Pulmonary artery endothelial cell (primary cell): Measurements from ENCODE around the gene CXCL14. TPM values are rescaled to one million over a fixed set of nuclear protein-coding genes. Genes with fewer than 3 reads are reported as not detected.
"Not testable (repeated sequence)": the region's sequence is repeated elsewhere in the genome, so short reads cannot be mapped to it uniquely, and the experiment has no call there.

ENCODE experiments used
- DNase-seq: peaks from one replicate; pipeline ENCODE4 v3.0.0-alpha.2; 2011; ENCODE audit warnings: low read depth, low spot score
- total RNA-seq: library from RNA; depleted of rRNA; stranded (reverse); fragments of >200 nt; gene quantifications from 2 replicates; pipeline ENCODE4 v1.2.3, GENCODE V29; 2014

Gene CXCL14
- total RNA-seq, 1 donor from 2014 or later = not detected

- DNase-seq = no peak
These were observed 33.7 kb downstream of the CXCL14 start for GRCh38 chr5:135545099-135545498.

GRCh38 chr5:135543485-135544304 lies 35.1 kb downstream of the CXCL14 start:
- no peak for DNase-seq

GRCh38 chr5:135543001-135543484 lies 35.7 kb downstream of the CXCL14 start:
- no peak for DNase-seq

GRCh38 chr5:135541807-135542502 lies 36.8 kb downstream of the CXCL14 start:
- no peak for DNase-seq

- no peak for DNase-seq
These were observed 39.3 kb downstream of the CXCL14 start for GRCh38 chr5:135539430-135540005.

GRCh38 chr5:135538261-135538660 lies 40.5 kb downstream of the CXCL14 start:
- no peak for DNase-seq

- DNase-seq = no peak
These were observed 41.0 kb downstream of the CXCL14 start for GRCh38 chr5:135537745-135538144.

- DNase-seq = no peak
These were observed 41.5 kb downstream of the CXCL14 start for GRCh38 chr5:135537271-135537670.

- DNase-seq = no peak
These were observed 42.7 kb downstream of the CXCL14 start, which contains the start of gene NEUROG1 for GRCh38 chr5:135535820-135536801. Gene NEUROG1 (minus strand): TSS chr5:135535964. CDS start chr5:135535690, 274 bp downstream.

GRCh38 chr5:135535420-135535819 lies 43.4 kb downstream of the CXCL14 start:
- no peak for DNase-seq

GRCh38 chr5:135534609-135535419 lies 44.0 kb downstream of the CXCL14 start:
- no peak for DNase-seq

- DNase-seq = no peak
These were observed 45.0 kb downstream of the CXCL14 start for GRCh38 chr5:135533794-135534193.

- DNase-seq = no peak
These were observed 45.5 kb downstream of the CXCL14 start for GRCh38 chr5:135533334-135533733.

- not testable (repeated sequence) for DNase-seq
These were observed 49.2 kb downstream of the CXCL14 start for GRCh38 chr5:135529576-135529975.

- DNase-seq = no peak
These were observed 51.9 kb downstream of the CXCL14 start for GRCh38 chr5:135526924-135527323.

- no peak for DNase-seq
These were observed 56.8 kb downstream of the CXCL14 start for GRCh38 chr5:135521964-135522363.
